ENCODE results near the gene RPH3AL.
A peak's percentile ranks its signal among the peaks of the same experiment; 100 is the strongest.
"Not testable (repeated sequence)": the region's sequence is repeated elsewhere in the genome, so short reads cannot be mapped to it uniquely, and the experiment has no call there.

RPH3AL gene

DNA sequence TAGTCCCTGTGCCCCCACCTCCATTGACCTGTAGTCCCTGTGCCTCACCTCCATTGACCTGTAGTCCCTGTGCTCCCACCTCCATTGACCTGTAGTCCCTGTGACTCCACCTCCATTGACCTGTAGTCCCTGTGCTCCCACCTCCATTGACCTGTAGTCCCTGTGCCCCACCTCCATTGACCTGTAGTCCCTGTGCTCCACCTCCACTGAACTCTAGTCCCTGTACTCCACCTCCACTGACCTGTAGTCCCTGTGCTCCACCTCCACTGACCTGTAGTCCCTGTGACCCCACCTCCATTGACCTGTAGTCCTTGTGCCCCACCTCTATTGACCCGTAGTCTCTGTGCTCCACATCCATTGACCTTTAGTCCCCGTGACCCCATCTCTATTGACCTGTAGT is 37.2 kb downstream of the RPH3AL start:
- in situ Hi-C loops (cut with MboI; ENCODE audit: low sequenced_read_pairs); H3K9me3 ChIP-seq; DNase-seq (ENCODE audit: low spot score in 2 of 2); H3K27me3 ChIP-seq (ENCODE audit: low read depth); H3K4me1 ChIP-seq; H3K4me3 ChIP-seq; H3K36me3 ChIP-seq (replicated peaks): not testable (repeated sequence)

DNA sequence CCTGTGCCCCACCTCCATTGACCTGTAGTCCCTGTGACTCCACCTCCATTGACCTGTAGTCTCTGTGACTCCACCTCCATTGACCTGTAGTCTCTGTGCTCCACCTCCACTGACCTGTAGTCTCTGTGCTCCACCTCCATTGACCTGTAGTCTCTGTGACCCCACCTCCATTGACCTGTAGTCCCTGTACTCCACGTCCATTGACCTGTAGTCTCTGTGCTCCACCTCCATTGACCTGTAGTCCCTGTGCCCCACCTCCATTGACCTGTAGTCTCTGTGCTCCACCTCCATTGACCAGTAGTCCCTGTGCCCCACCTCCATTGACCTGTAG is 38.0 kb downstream of the RPH3AL start:
- H3K4me3 ChIP-seq, result not testable (repeated sequence)

DNA sequence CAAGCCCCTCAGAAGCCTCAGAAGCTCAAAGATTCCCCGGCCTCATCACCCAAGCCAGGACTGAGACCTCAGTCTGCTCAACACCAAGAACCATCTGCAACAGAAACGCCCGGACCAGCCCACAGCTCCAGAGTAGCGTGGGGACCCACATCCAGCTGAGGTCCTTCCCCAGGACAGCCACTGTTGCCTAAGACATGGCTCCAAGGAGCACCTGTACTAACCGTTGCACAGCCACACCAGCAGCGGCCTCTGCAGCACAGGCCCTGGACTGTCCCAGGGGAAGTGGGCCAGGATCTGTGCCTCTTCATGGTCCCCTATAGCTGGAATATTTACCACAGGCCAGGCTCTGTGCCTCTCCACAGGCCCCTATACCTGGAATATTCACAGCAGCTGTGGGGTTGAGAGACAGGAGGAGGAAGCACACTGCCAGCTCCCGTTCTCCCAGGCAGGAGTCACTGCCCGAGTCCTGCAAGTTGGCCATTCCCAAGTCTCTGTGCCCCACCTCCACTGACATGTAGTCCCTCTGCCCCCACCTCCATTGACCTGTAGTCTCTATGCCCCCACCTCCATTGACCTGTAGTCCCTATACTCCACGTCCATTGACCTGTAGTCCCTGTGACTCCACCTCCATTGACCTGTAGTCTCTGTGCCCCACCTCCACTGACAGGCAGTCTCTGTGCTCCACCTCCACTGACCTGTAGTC is 38.5 kb downstream of the RPH3AL start:
- Histone ChIP-seq H3K9me3 (no peaks in the 10 kb centered on the region), H3K36me3 (replicated peaks) (no peaks in the 10 kb centered on the region), H3K4me3 (no peak overlapping the region), H3K4me1 (no peaks in the 10 kb centered on the region), H3K27me3 (ENCODE audit: low read depth) (no peaks in the 10 kb centered on the region)
- in situ Hi-C loops (cut with MboI; ENCODE audit: low sequenced_read_pairs), result no loop called here
- DNase-seq (ENCODE audit: low spot score in 2 of 2), result no peak

More for the DNA sequence above, 38.0 kb downstream of the RPH3AL start:
- in situ Hi-C loops (cut with MboI; ENCODE audit: low sequenced_read_pairs); H3K4me1 ChIP-seq; DNase-seq (ENCODE audit: low spot score in 2 of 2); H3K27me3 ChIP-seq (ENCODE audit: low read depth); H3K36me3 ChIP-seq (replicated peaks); H3K9me3 ChIP-seq: not testable (repeated sequence)

DNA sequence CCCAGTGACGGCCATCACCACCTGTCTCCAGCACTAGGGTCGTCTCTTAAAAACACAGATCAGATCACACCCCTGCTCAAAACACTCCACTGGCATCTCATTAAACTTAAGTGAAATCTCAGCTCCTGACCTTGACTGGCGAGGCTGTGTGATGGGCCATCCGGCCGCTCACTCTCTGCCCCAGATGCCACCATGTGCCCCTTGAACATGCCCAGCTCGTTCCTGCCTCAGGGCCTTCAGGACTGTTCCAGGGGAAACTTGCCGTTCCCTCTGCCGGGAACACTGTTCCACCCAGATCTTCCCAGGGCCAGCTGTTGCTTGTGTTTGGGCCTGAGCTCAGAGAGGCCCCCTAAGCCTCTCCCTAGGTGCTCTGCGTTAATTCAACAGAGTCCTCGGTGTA is 39.4 kb downstream of the RPH3AL start:
- no peak for DNase-seq (ENCODE audit: low spot score in 2 of 2)
- Histone ChIP-seq H3K4me3 (no peak overlapping the region), H3K36me3 (replicated peaks) (no peaks in the 10 kb centered on the region), H3K4me1 (no peaks in the 10 kb centered on the region), H3K27me3 (ENCODE audit: low read depth) (no peaks in the 10 kb centered on the region), H3K9me3 (no peaks in the 10 kb centered on the region)
- in situ Hi-C loops (cut with MboI; ENCODE audit: low sequenced_read_pairs), result no loop called here

DNA sequence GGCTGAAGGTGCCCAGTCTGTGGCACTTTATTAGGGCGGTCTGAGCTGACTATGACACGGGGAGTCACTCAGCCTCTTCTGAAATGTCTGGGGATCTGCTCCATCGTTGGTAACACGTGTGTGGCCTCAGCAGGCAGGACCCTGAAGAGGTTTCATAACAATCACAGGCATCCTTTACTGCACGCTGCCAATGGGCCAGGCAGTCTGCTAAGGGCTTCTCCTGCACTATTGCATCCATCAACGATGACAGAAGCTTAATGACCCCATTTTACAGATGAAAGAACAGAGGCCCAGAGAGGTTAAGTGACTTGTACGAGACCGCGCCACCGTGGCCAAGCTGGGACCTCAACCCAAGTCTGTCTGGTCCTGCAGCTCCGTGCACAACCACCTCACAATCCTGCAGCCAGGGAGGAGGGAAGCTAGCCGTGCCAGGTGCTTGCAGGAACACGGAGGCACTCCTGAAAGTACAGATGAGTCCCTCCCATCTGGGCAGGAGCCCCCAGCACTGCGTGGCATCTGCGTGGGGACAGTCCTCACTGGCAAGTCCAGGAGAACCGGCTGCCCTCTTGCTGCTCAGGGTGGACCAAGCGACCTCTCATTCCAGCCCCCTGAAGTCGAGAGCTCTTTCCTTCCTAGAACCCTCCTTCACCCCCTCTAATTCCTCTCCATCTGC is 40.0 kb downstream of the RPH3AL start:
- no peak for DNase-seq (ENCODE audit: low spot score in 2 of 2)
- no peaks in the 10 kb centered on the region for H3K4me1 ChIP-seq
- H3K27me3 ChIP-seq (ENCODE audit: low read depth), result no peaks in the 10 kb centered on the region
- no peaks in the 10 kb centered on the region for H3K36me3 ChIP-seq (replicated peaks)
- no peak overlapping the region for H3K4me3 ChIP-seq
- H3K9me3 ChIP-seq, result no peaks in the 10 kb centered on the region
- in situ Hi-C loops (cut with MboI; ENCODE audit: low sequenced_read_pairs), result no loop called here

DNA sequence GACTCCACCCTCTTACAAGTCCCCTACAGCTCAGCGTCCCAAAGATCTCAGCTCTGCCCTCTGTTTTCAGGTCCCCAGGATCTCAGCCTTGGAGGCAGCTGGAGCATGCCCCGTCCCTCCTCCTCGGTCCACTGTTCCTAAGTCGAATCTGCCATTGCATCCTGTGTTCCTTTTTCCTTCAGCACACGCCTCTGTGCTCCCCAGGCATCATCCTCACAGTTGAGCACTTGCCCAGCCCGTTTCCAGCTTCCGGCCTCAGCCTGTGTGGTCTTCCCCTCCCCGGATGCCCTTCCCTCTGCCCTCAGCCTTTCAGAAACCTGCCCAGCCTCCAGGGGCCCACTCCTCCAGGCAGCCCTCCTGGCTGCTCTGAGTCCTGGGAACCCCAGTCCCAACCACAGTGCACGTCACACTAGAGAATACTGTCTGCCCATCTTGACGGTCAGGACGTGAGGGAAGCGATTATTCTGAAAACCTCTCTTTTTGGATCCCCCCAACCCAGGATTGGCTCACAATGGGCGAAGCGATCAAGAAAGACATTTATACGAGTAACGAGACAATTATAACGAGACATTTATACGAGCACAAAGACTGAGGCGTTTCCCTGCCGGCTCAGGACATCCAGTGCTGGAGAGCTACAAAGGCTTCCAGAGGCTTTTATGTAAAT is 41.4 kb downstream of the RPH3AL start:
- Histone ChIP-seq H3K9me3 (no peaks in the 10 kb centered on the region), H3K4me3 (no peak overlapping the region), H3K36me3 (replicated peaks) (no peaks in the 10 kb centered on the region), H3K4me1 (no peaks in the 10 kb centered on the region), H3K27me3 (ENCODE audit: low read depth) (no peaks in the 10 kb centered on the region)
- in situ Hi-C loops (cut with MboI; ENCODE audit: low sequenced_read_pairs), result no loop called here
- no peak for DNase-seq (ENCODE audit: low spot score in 2 of 2)

DNA sequence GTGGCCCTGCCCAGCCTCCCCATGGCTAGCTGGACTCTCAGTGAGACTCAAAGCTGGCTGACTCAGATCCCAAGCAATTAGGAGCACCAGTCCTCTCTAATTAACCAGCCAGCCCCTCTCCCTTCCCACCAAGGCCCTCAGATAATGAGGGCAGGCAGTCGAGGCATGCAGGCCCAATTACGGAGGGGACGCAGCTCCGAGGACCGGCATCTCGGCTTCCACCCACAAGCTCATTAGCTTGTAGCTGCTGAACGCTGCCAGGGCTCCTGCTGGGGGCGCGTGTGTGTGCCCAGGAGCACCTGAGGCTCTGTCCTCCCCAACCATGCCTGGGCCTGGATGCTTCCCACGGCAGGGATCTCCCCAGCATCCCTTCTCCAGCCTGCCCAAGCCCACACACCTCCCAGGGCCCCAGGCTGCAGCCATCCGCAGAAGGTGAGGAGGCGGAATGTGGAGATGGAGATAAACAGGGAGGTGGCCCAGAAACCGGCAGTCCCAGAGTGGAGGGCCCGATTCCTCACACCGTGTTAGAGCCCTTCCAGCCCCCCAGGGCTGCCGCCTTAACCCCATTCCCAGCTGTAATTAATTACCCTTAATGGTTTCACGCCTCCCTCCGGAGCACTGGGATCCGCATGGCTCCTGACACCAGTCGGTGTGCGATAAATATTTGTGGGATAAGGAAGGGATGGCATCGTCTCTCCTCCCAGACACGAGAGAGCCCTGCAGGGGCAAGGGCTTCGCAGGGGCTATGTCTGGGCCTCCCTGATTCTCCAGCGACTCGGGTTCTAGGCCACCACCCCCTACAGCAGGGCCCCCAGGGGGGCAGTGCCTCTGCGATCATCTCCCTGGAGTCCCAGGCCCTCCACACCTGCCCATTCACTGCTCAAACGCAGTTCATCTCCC is 42.2 kb downstream of the RPH3AL start:
- H3K4me1 ChIP-seq, result no peaks in the 10 kb centered on the region
- H3K9me3 ChIP-seq, result no peaks in the 10 kb centered on the region
- no peaks in the 10 kb centered on the region for H3K27me3 ChIP-seq (ENCODE audit: low read depth)
- no peaks in the 10 kb centered on the region for H3K36me3 ChIP-seq (replicated peaks)
- H3K4me3 ChIP-seq, result no peak overlapping the region
- no peak for DNase-seq (ENCODE audit: low spot score in 2 of 2)
- in situ Hi-C loops (cut with MboI; ENCODE audit: low sequenced_read_pairs), result no loop called here

DNA sequence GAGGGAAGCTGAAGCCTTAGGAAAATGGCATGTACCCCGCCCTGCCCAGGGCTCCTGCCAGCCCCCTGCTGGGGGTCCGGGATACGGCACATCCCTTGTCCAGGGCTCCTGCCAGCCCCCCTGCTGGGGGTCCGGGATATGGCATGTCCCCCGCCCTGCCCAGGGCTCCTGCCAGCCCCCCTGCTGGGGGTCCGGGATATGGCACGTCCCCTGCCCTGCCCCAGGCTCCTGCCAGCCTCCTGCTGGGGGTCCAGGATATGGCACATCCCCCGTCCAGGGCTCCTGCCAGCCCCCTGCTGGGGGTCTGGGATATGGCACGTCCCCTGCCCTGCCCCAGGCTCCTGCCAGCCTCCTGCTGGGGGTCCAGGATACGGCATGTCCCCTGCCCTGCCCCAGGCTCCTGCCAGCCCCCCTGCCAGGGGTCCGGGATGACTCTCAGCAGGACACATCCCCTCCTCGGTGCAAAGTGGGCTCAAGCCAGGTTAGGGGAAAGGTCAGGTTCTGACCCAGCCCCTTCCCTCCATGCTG is 43.2 kb downstream of the RPH3AL start:
- DNase-seq (ENCODE audit: low spot score in 2 of 2), result peak in 1 of 2 experiments; percentile 69
- Histone ChIP-seq H3K9me3 (no peaks in the 10 kb centered on the region), H3K36me3 (replicated peaks) (no peaks in the 10 kb centered on the region), H3K4me3 (no peak overlapping the region), H3K4me1 (no peaks in the 10 kb centered on the region), H3K27me3 (ENCODE audit: low read depth) (no peaks in the 10 kb centered on the region)
- in situ Hi-C loops (cut with MboI; ENCODE audit: low sequenced_read_pairs), result no loop called here

DNA sequence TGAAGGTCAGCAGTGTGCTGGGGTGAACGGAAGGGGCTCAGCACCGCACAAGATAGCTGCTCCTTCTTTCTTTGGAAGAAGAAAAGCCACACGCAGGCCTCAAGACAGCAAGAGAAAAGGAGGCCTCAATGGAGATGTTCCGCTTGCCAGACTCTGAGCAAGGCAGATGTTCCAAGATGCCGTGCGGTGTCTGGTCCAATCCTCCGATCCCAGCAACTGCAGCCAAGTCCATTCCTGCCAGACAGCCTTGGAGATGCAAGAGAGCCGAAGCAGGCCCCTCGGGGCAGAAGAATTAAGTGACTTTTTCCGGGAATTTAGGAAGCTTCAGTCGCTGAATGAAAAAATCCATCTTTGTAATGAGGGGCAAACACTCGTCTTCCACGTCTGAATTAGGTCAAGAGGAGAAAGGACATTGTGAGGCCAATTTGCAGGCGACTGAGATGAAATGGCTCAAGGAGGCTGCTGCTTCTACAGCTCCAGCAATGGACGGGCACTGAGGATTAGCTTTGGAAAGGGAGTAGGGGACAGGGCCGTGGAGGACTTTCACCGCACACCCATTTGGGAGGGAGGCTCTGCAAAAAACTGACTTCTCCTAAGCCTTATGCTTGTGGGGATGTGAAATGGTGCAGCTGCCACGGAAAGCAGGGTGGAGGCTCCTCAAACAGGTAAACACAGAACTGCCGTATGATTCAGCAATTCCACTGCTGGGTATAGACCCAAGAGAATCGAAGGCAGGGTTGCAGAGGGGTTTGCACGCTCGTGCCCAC is 44.7 kb downstream of the RPH3AL start:
- no peaks in the 10 kb centered on the region for H3K9me3 ChIP-seq
- DNase-seq (ENCODE audit: low spot score in 2 of 2), result no peak
- no peaks in the 10 kb centered on the region for H3K27me3 ChIP-seq (ENCODE audit: low read depth)
- in situ Hi-C loops (cut with MboI; ENCODE audit: low sequenced_read_pairs), result no loop called here
- H3K36me3 ChIP-seq (replicated peaks), result no peaks in the 10 kb centered on the region
- no peak overlapping the region for H3K4me3 ChIP-seq
- H3K4me1 ChIP-seq, result no peaks in the 10 kb centered on the region

DNA sequence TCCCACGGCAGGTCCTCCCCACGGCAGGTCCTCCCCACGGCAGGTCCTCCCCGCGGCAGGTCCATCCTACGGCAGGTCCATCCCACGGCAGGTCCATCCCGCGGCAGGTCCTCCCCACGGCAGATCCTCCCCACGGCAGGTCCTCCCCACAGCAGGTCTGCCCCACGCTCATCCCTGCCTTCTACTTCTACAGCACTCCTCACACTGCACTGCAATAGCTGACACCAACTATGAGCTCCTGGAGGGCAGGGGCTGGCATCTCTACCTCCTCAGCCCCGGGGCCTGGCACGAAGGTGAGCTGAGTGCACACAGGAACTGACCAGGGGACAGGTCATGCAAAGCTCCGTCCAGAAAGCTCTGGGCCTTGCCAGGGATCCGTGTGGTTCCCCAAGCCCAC is 45.3 kb downstream of the RPH3AL start:
- H3K4me1 ChIP-seq, result no peaks in the 10 kb centered on the region
- H3K27me3 ChIP-seq (ENCODE audit: low read depth), result no peaks in the 10 kb centered on the region
- H3K9me3 ChIP-seq, result no peaks in the 10 kb centered on the region
- no peaks in the 10 kb centered on the region for H3K36me3 ChIP-seq (replicated peaks)
- no peak for DNase-seq (ENCODE audit: low spot score in 2 of 2)
- in situ Hi-C loops (cut with MboI; ENCODE audit: low sequenced_read_pairs), result no loop called here
- no peak overlapping the region for H3K4me3 ChIP-seq

DNA sequence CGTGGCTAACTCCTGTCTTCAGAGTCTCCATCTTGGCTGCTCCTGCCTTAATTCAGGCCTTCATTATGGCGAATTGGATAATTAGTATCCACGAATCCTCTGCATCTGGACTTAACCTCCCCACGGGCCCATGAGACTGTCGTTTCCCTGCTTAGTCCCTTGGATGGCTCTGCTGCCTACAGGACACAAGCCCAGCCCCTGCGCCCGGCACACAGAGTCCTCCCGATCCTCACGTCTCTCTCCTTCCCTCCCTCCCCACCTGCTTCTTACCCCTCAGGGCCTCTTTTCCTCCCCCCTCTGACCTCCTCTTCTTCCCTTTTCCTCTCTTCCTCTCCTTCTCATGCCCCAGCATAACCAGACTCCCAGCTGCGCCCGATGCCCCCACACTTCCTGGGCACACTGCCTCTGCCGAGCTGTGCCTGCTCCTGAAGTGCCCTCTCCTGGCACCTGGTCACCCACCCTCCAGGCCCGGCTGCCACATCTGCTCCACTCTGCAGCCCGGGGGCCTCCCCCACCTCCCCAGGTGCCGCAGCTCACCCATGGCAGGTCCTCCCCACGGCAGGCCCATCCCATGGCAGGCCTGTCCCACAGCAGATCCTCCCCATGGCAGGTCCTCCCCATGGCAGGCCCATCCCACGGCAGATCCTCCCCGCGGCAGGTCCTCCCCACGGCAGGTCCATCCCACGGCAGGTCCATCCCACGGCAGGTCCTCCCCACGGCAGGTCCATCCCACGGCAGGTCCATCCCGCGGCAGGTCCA is 45.9 kb downstream of the RPH3AL start:
- DNase-seq (ENCODE audit: low spot score in 2 of 2), result no peak
- no peaks in the 10 kb centered on the region for H3K9me3 ChIP-seq
- H3K4me1 ChIP-seq, result no peaks in the 10 kb centered on the region
- in situ Hi-C loops (cut with MboI; ENCODE audit: low sequenced_read_pairs), result no loop called here
- H3K27me3 ChIP-seq (ENCODE audit: low read depth), result no peaks in the 10 kb centered on the region
- H3K4me3 ChIP-seq, result no peak overlapping the region
- no peaks in the 10 kb centered on the region for H3K36me3 ChIP-seq (replicated peaks)

DNA sequence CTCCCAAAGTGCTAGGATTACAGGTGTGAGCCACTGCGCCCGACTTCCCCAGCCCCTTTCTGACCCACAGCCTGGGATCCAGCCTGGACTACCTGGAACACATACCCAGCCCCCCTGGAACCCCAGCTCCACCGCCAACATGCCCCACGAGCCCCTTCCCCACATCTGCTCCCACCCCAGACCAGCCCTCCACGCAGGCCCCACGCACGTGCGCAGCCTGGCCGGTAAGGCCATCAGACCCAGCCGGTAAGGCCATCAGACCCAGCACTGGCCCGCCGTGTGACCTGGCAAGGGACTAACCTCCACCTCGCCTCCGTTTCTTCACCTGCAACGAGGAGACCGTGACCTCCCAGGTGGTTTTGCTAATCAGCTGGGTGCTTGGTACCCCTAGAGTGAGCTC is 46.5 kb downstream of the RPH3AL start:
- DNase-seq (ENCODE audit: low spot score in 2 of 2), result no peak
- no peak overlapping the region for H3K4me3 ChIP-seq
- H3K27me3 ChIP-seq (ENCODE audit: low read depth), result no peaks in the 10 kb centered on the region
- no peaks in the 10 kb centered on the region for H3K36me3 ChIP-seq (replicated peaks)
- no peaks in the 10 kb centered on the region for H3K4me1 ChIP-seq
- in situ Hi-C loops (cut with MboI; ENCODE audit: low sequenced_read_pairs), result no loop called here
- H3K9me3 ChIP-seq, result no peaks in the 10 kb centered on the region
